Testis (tissue), 3 donors: Measurements from ENCODE around the gene CEMIP. TPM values are rescaled to one million over a fixed set of nuclear protein-coding genes. Genes with fewer than 3 reads are reported as not detected.
A peak's percentile ranks its signal among the peaks of the same experiment; 100 is the strongest.

Source experiments
- DNase-seq: peaks from one replicate; pipeline ENCODE4 v3.0.0-alpha.2; 2019
- H3K27ac ChIP-seq, 2 donors: fragments of 200-600 bp; sonication (generic); one replicate each; pipeline ENCODE4 v1.5.1; 2019
- H3K27me3 ChIP-seq: fragments of 200-600 bp; sonication (generic); one replicate; pipeline ENCODE4 v1.5.1; 2019
- H3K36me3 ChIP-seq: fragments of 200-600 bp; sonication (generic); one replicate; pipeline ENCODE4 v1.5.1; 2017; ENCODE audit warnings: low read depth; ENCODE audit errors: missing control alignments
- H3K4me1 ChIP-seq: fragments of 200-600 bp; sonication (generic); one replicate; pipeline ENCODE4 v1.5.1; 2019
- H3K4me3 ChIP-seq, 2 donors: fragments of 200-600 bp; sonication (generic); one replicate each; pipeline ENCODE4 v1.5.1; 2017 to 2019
- H3K9me3 ChIP-seq: fragments of 200-600 bp; sonication (generic); one replicate; pipeline ENCODE4 v1.5.1; 2017
- CTCF ChIP-seq, 3 experiments: fragments of 450-650 bp in 2 of 3; fragments of 200-600 bp in 1 of 3; sonication (generic) in 1 of 3; IDR thresholded peaks; one replicate each; pipeline ENCODE4 v1.5.1; 2016 to 2019; ENCODE audit warnings: antibody characterized with exemption in 3 of 3, mild to moderate bottlenecking in 2 of 3, moderate library complexity in 1 of 3
- POLR2A ChIP-seq: fragments of 450-650 bp; IDR thresholded peaks from one replicate; pipeline ENCODE4 v1.6.1; 2017; ENCODE audit warnings: antibody characterized with exemption, mild to moderate bottlenecking, moderate library complexity
- WGBS, 2 donors: methylation state at CpG; one replicate each; pipeline ENCODE4 v1.1.5; 2018; 5-methylcytosine and 5-hydroxymethylcytosine counted together
- intact Hi-C: fragments of 100-400 bp; cut with DNase I; formaldehyde crosslinking; loops from one replicate; pipeline ENCODE4 v1.15.1; 2023; ENCODE audit warnings: low total_unique reads
- polyA plus RNA-seq: library from polyadenylated mRNA; stranded (reverse); fragments of 350-450 nt; fragmentation: Illumina TruSeq; extraction: RNeasy Lipid Tissue Mini Kit (QIAGEN cat#74804); gene quantifications from one replicate; pipeline ENCODE4 v1.2.3, GENCODE V29; 2014; ENCODE audit warnings: low read depth, low replicate concordance; ENCODE audit not compliant: insufficient read depth
- total RNA-seq, 2 donors: library from RNA; depleted of rRNA; stranded (reverse); fragments of >200 nt; gene quantifications; one replicate each; pipeline ENCODE4 v1.2.3, GENCODE V29; 2016

The CEMIP gene
- total and polyA plus RNA-seq, 3 donors from 2014 or later = 7.5 to 21.5 (median 8.3) TPM

GRCh38 chr15:80840182-80841130, 61.3 kb downstream of the CEMIP start:
- no peaks in the 10 kb centered on the region for H3K27me3 ChIP-seq
- H3K4me1 ChIP-seq = no peaks in the 10 kb centered on the region
- intact Hi-C loops = no loop called here
- WGBS, 2 donors = 90 to 96% methylated on average over 14 to 22 of the region's 22 CpGs
- no peak overlapping the region for H3K27ac ChIP-seq
- H3K9me3 ChIP-seq = no peaks in the 10 kb centered on the region
- H3K4me3 ChIP-seq = no peak overlapping the region
- no peaks in the 10 kb centered on the region for H3K36me3 ChIP-seq
- no peak for DNase-seq
- TF ChIP-seq POLR2A (no peak), CTCF (IDR thresholded peaks at IDR 0.05) (no peak)

- Histone ChIP-seq H3K4me1 (no peaks in the 10 kb centered on the region), H3K9me3 (no peaks in the 10 kb centered on the region), H3K27ac (no peak overlapping the region), H3K27me3 (no peaks in the 10 kb centered on the region), H3K4me3 (no peak overlapping the region), H3K36me3 (no peaks in the 10 kb centered on the region)
- 89 to 96% methylated on average over 5 of the region's 5 CpGs for WGBS, 2 donors
- DNase-seq = peak; percentile 24
- intact Hi-C loops = no loop called here
- no peak for TF ChIP-seq POLR2A
- no peak for TF ChIP-seq CTCF (IDR thresholded peaks at IDR 0.05)
Observed at GRCh38 chr15:80841541-80841940, 62.4 kb downstream of the CEMIP start.

- 78 to 83% methylated on average over 9 to 11 of the region's 11 CpGs for WGBS, 2 donors
- TF ChIP-seq POLR2A (no peak), CTCF (IDR thresholded peaks at IDR 0.05) (no peak)
- Histone ChIP-seq H3K36me3 (no peaks in the 10 kb centered on the region), H3K4me1 (no peaks in the 10 kb centered on the region), H3K9me3 (no peaks in the 10 kb centered on the region), H3K27ac (no peak overlapping the region), H3K27me3 (no peaks in the 10 kb centered on the region), H3K4me3 (no peak overlapping the region)
- DNase-seq = no peak
- intact Hi-C loops = no loop called here
Observed at GRCh38 chr15:80844011-80844732, 65.0 kb downstream of the CEMIP start.

GRCh38 chr15:80846031-80846815, 67.1 kb downstream of the CEMIP start:
- H3K9me3 ChIP-seq = no peaks in the 10 kb centered on the region
- TF ChIP-seq POLR2A (no peak), CTCF (IDR thresholded peaks at IDR 0.05) (no peak)
- no peaks in the 10 kb centered on the region for H3K27me3 ChIP-seq
- H3K4me3 ChIP-seq = no peak overlapping the region
- H3K27ac ChIP-seq = no peak overlapping the region
- intact Hi-C loops = no loop called here
- H3K4me1 ChIP-seq = no peaks in the 10 kb centered on the region
- H3K36me3 ChIP-seq = no peaks in the 10 kb centered on the region
- WGBS, 2 donors = 79 to 83% methylated on average over 10 to 11 of the region's 11 CpGs
- DNase-seq = no peak
